K562 (cell line): Measurements from ENCODE around the gene ZNF548. TPM values are rescaled to one million over a fixed set of nuclear protein-coding genes. Genes with fewer than 3 reads are reported as not detected.

Experiments used
- CGGBP1 ChIP-seq: fragments of 250-450 bp; sonication (Bioruptor Pico); IDR thresholded peaks from 2 replicates; pipeline ENCODE4 v1.9.0; 2021; ENCODE audit warnings: mild to moderate bottlenecking
- DACH1 ChIP-seq: fragments of 450-650 bp; IDR thresholded peaks from 2 replicates; pipeline ENCODE4 v1.6.1; 2018; ENCODE audit not compliant: partially characterized antibody
- FOXJ2 ChIP-seq: fragments of 200-800 bp; sonication (Bioruptor generic); IDR thresholded peaks from 2 replicates; pipeline ENCODE4 v1.6.1; 2016; ENCODE audit warnings: missing genetic modification characterization, missing compliant biosample characterization
- FOXK1 ChIP-seq: sonication (generic); formaldehyde crosslinking; IDR thresholded peaks from 2 replicates; pipeline ENCODE4 v1.8.0; 2022; ENCODE audit warnings: missing genetic modification reagents, mild to moderate bottlenecking, borderline replicate concordance
- JUNB ChIP-seq: fragments of 450-650 bp; formaldehyde crosslinking; conservative IDR thresholded peaks from 2 replicates; pipeline ENCODE4 v1.4.0; 2020; ENCODE audit warnings: mild to moderate bottlenecking
- NCOA1 ChIP-seq: fragments of 450-650 bp; IDR thresholded peaks from 2 replicates; pipeline ENCODE4 v1.6.1; 2016; ENCODE audit warnings: low read depth
- PKNOX1 ChIP-seq: fragments of 450-650 bp; IDR thresholded peaks from 2 replicates; pipeline ENCODE4 v1.6.1; 2016
- POLR3A ChIP-seq: IDR thresholded peaks from 2 replicates; pipeline ENCODE4 v1.6.1; 2011; ENCODE audit warnings: borderline replicate concordance, mild to moderate bottlenecking, moderate library complexity; ENCODE audit not compliant: insufficient read length, insufficient read depth; ENCODE audit errors: extremely low read depth
- POU5F1 ChIP-seq: fragments of 150-350 bp; IDR thresholded peaks from 2 replicates; pipeline ENCODE4 v1.6.1; 2014; ENCODE audit warnings: borderline replicate concordance, low read length, low read depth, mild to moderate bottlenecking; ENCODE audit not compliant: partially characterized antibody
- PTBP1 ChIP-seq: fragments of 200-400 bp; formaldehyde crosslinking; IDR thresholded peaks from 2 replicates; pipeline ENCODE4 v1.6.1; 2017; ENCODE audit warnings: low read depth, low read length
- RFX5 ChIP-seq: IDR thresholded peaks from 2 replicates; pipeline ENCODE4 v1.6.1; 2011; ENCODE audit warnings: low read depth, mild to moderate bottlenecking, improper control_type of control experiment, low read length
- SMARCA5 ChIP-seq: fragments of 450-650 bp; IDR thresholded peaks from 2 replicates; pipeline ENCODE4 v1.6.1; 2016
- SREBF1 ChIP-seq: fragments of 150-350 bp; IDR thresholded peaks from 2 replicates; pipeline ENCODE4 v1.6.1; 2014; ENCODE audit warnings: antibody characterized with exemption, low read depth, low read length, borderline replicate concordance
- TEAD4 ChIP-seq, 2 experiments: sonication (generic) in 1 of 2; formaldehyde crosslinking in 1 of 2; IDR thresholded peaks; 2 replicates each; pipeline versions ENCODE4 v1.6.1 to v1.8.0; 2012 to 2022; ENCODE audit warnings: borderline replicate concordance in 1 of 2, inconsistent platforms in 1 of 2, low read length in 1 of 2, mild to moderate bottlenecking in 1 of 2, missing genetic modification reagents in 1 of 2
- TFE3 ChIP-seq: fragments of 450-650 bp; formaldehyde crosslinking; IDR thresholded peaks from 2 replicates; pipeline ENCODE4 v1.4.0; 2020; ENCODE audit warnings: mild to moderate bottlenecking, mixed read lengths
- ZEB2 ChIP-seq: fragments of 450-650 bp; IDR thresholded peaks from 2 replicates; pipeline ENCODE4 v1.6.1; 2016
- ZFP36 ChIP-seq: fragments of 150-350 bp; IDR thresholded peaks from 2 replicates; pipeline ENCODE4 v1.6.1; 2018; ENCODE audit warnings: low read length, low read depth; ENCODE audit not compliant: partially characterized antibody
- ZKSCAN3 ChIP-seq: fragments of 250-450 bp; sonication (Bioruptor Pico); IDR thresholded peaks from 2 replicates; pipeline ENCODE4 v1.4.0; 2020
- ZNF146 ChIP-seq: IDR thresholded peaks from one replicate; pipeline ENCODE4 v1.6.1; 2018; ENCODE audit warnings: missing compliant biosample characterization; ENCODE audit not compliant: unreplicated experiment
- ZNF445 ChIP-seq: fragments of 250-450 bp; sonication (Bioruptor Pico); IDR thresholded peaks from 2 replicates; pipeline ENCODE4 v1.4.0; 2020; ENCODE audit warnings: low read depth, mild to moderate bottlenecking, moderate library complexity
- ZNF561 ChIP-seq: fragments of 450-650 bp; formaldehyde crosslinking; conservative IDR thresholded peaks from 2 replicates; pipeline ENCODE4 v1.4.0; 2020; ENCODE audit warnings: mild to moderate bottlenecking, moderate library complexity
- ZNF766 ChIP-seq: fragments of 200-800 bp; sonication (Bioruptor generic); conservative IDR thresholded peaks from 2 replicates; pipeline ENCODE4 v1.6.1; 2016; ENCODE audit warnings: missing genetic modification characterization, missing compliant biosample characterization
- polyA plus RNA-seq, 8 experiments: library from polyadenylated mRNA; depleted of rRNA in 4 of 8; stranded (reverse) in 5 of 8; unstranded in 3 of 8; fragments of >200 nt; fragmentation: Nextera tagmentation in 2 of 8; fragmentation: Illumina TruSeq in 1 of 8; extraction: Ambion mirVana in 2 of 8; extraction: Trizol in 1 of 8; gene quantifications; 2 replicates each; pipeline versions ENCODE4 v1.2.1 to v1.2.3, GENCODE V29; 2011 to 2014; ENCODE audit warnings: inconsistent platforms in 1 of 8, missing spikeins in 1 of 8
- total RNA-seq, 7 experiments: library from RNA; depleted of rRNA in 6 of 7; stranded (reverse); fragments of >200 nt in 6 of 7; fragmentation: Illumina TruSeq in 2 of 7; extraction: Trizol in 2 of 7; gene quantifications; 2 replicates each; pipeline versions ENCODE4 v1.2.1 to v1.2.3, GENCODE V29; 2011 to 2021; ENCODE audit warnings: low replicate concordance in 1 of 7
- TF ChIP-seq, protein P1 (sequence below), 2 experiments: fragments of 450-650 bp in 1 of 2; sonication (generic) in 1 of 2; formaldehyde crosslinking; conservative IDR thresholded peaks; 2 replicates each; pipeline versions ENCODE4 v1.4.0 to v1.8.1; 2020 to 2022; ENCODE audit warnings: mild to moderate bottlenecking in 1 of 2, missing genetic modification reagents in 1 of 2
- TF ChIP-seq, protein P2 (sequence below): sonication (generic); formaldehyde crosslinking; IDR thresholded peaks from 2 replicates; pipeline ENCODE4 v1.8.0; 2022; ENCODE audit warnings: missing genetic modification reagents, mild to moderate bottlenecking, borderline replicate concordance

The ZNF548 gene
- total and polyA plus RNA-seq, 9 of the 15 experiments (the other 6 are each of a cell fraction or from before 2014, with no cell fraction given), result 1.5 to 8.7 (median 4.5) TPM

DNA sequence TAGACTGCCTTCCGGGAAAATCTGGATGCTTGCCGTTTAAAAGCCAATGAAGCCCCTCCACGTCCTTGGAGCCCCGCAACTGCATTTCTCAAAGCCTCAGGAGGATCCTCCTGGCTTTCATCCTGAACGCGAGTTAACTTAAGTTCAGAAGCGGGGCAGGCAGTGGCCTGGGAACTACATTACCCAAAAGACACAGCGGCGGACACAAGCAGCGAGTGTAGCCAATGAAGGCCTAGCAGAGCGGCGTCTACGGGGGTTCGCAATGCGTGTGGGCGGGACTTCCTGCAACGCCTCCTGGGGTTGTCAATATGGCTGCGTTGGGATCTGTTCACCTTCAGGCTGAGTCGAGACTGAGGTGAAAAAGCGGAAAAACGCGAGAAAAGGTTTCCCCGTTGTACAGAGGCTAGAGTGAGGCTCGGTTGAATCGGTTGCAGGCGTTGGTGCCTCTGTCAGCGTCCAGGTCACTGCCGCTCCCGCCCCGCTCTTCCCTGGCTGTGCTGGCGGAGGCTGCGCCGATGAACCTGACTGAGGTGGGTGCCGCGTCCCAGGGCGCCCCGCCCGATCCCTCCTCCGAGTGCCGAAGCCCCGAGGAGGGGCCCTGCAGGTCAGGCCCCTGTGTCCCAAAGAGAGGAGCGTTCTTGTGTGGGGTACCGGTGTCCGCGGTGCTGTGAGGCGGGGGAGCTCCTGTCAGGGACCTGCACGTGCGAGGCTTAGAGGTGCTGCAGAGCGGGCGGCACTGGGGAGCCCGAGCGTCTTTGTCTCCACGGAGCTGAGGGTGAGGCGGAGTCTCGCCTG lies 21.4 kb downstream of the ZNF548 start, which contains the start of gene ZNF17 (continued):
- TF ChIP-seq TFE3 (CRISPR knock-in tag) (no peak), DACH1 (no peak), SMARCA5 (no peak), NCOA1 (no peak), POU5F1 (no peak), CGGBP1 (CRISPR knock-in tag) (no peak), ZNF766 (CRISPR knock-in tag) (0 out of 2 replicates have a peak, but pooled peaks have one; percentile 38), ZNF146 (CRISPR knock-in tag) (no peak), ZEB2 (no peak), SREBF1 (no peak), RFX5 (no peak), POLR3A (no peak), ZKSCAN3 (CRISPR knock-in tag) (no peak), ZNF445 (CRISPR knock-in tag) (no peak), JUNB (no peak), FOXJ2 (no peak; the same call in 1 of the 2 replicates), FOXK1 (CRISPR knock-in tag) (0 out of 2 replicates have a peak, but pooled peaks have one; percentile 24), ZNF561 (CRISPR knock-in tag) (no peak), PKNOX1 (peak; percentile 98), ZFP36 (no peak), TEAD4 (IDR thresholded peaks at IDR 0.05; ENCODE audit: low read length) (no peak), TEAD4 (CRISPR knock-in tag; IDR thresholded peaks at IDR 0.05; ENCODE audit: borderline replicate concordance) (no peak), PTBP1 (no peak)
- TF ChIP-seq, protein P1, sequence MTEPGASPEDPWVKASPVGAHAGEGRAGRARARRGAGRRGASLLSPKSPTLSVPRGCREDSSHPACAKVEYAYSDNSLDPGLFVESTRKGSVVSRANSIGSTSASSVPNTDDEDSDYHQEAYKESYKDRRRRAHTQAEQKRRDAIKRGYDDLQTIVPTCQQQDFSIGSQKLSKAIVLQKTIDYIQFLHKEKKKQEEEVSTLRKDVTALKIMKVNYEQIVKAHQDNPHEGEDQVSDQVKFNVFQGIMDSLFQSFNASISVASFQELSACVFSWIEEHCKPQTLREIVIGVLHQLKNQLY (CRISPR knock-in tag; conservative IDR thresholded peaks at IDR 0.05), result no peak
- TF ChIP-seq, protein P2, sequence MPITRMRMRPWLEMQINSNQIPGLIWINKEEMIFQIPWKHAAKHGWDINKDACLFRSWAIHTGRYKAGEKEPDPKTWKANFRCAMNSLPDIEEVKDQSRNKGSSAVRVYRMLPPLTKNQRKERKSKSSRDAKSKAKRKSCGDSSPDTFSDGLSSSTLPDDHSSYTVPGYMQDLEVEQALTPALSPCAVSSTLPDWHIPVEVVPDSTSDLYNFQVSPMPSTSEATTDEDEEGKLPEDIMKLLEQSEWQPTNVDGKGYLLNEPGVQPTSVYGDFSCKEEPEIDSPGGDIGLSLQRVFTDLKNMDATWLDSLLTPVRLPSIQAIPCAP, result no peak
